K562 (cell line): ENCODE results near the gene DUSP5. TPM values are rescaled to one million over a fixed set of nuclear protein-coding genes. Genes with fewer than 3 reads are reported as not detected.

ENCODE experiments used
- ATAC-seq: fragments of 200-7000 bp; cut with Tn5 transposase; 3 replicates; pipeline ENCODE4 v1.9.1; 2020; ENCODE audit warnings: moderate library complexity
- BruUV-seq: library from RNA; stranded (reverse); fragments of 400-500 nt; replicated peaks from 2 replicates; lab custom pipeline; 2021; lab: Mats Ljungman, UMichigan
- CTCF ChIA-PET: fragments of 300-600 bp; formaldehyde crosslinking; extraction: SDS; loops from one replicate; lab custom pipeline; 2021; ENCODE audit warnings: low intra/inter-chr PET ratio; lab: Yijun Ruan, JAX
- POLR2A ChIA-PET: fragments of 300-600, 350-650 bp; sonication (Branson Sonifier 250); formaldehyde crosslinking; extraction: SDS; loops from one replicate; lab custom pipeline; 2021; ENCODE audit warnings: antibody characterized with exemption, inconsistent platforms; lab: Yijun Ruan, JAX
- DNase-seq, 4 experiments: peaks; one replicate each; pipeline versions ENCODE4 v3.0.0 to v3.0.0-alpha.2; 2011 to 2018; ENCODE audit warnings: low spot score in 3 of 4, mixed read lengths in 3 of 4; ENCODE audit errors: extremely low read depth in 1 of 4
- FAIRE-seq: peaks from 2 replicates; lab custom pipeline; 2011; peaks lifted over from hg19 to GRCh38; lab: Jason Lieb, UNC
- H2AFZ ChIP-seq: 2 replicates; pipeline ENCODE4 v1.6.0; 2011; ENCODE audit warnings: low read depth, low read length, control low read depth, inconsistent platforms
- H3K27ac ChIP-seq: fragments of 200-600 bp; 3 replicates; pipeline ENCODE4 v1.8.0; 2011; ENCODE audit warnings: low read depth, mild to moderate bottlenecking, control low read depth, inconsistent platforms, low read length, moderate library complexity, mixed read lengths; ENCODE audit errors: extremely low read depth
- H3K27me3 ChIP-seq, 2 experiments: fragments of 300-600 bp in 1 of 2; 2 replicates in 1 of 2; 3 replicates in 1 of 2; pipeline versions ENCODE4 v1.6.0 to v1.8.0; 2011; ENCODE audit warnings: inconsistent platforms in 2 of 2, low read length in 2 of 2, mild to moderate bottlenecking in 1 of 2, mixed read lengths in 1 of 2, moderate library complexity in 1 of 2; ENCODE audit not compliant: control insufficient read depth in 2 of 2, insufficient read depth in 2 of 2
- H3K36me3 ChIP-seq: fragments of 300-600 bp; 3 replicates; pipeline ENCODE4 v1.8.0; 2011; ENCODE audit warnings: mild to moderate bottlenecking, low read length, inconsistent platforms; ENCODE audit not compliant: control insufficient read depth, insufficient read depth
- H3K4me1 ChIP-seq, 2 experiments: fragments of 200-600 bp in 1 of 2; replicated peaks in 1 of 2; 2 replicates in 1 of 2; 3 replicates in 1 of 2; pipeline versions ENCODE4 v1.5.1 to v1.8.0; 2011; ENCODE audit warnings: inconsistent platforms in 2 of 2, low read length in 2 of 2, mild to moderate bottlenecking in 1 of 2, mixed read lengths in 1 of 2, moderate library complexity in 1 of 2; ENCODE audit not compliant: control insufficient read depth in 2 of 2, insufficient read depth in 2 of 2
- H3K4me2 ChIP-seq: 2 replicates; pipeline ENCODE4 v1.6.1; 2011; ENCODE audit warnings: low read length, control low read depth, inconsistent platforms, mixed read lengths; ENCODE audit not compliant: insufficient read depth
- H3K4me3 ChIP-seq: fragments of 200-600 bp; sonication (generic), shearing (Covaris generic); 2 replicates; pipeline ENCODE4 v1.5.1; 2016; ENCODE audit warnings: control low read depth, inconsistent platforms
- H3K79me2 ChIP-seq: fragments of 200-600 bp; 3 replicates; pipeline ENCODE4 v1.8.0; 2011; ENCODE audit warnings: low read length, inconsistent platforms; ENCODE audit not compliant: control insufficient read depth, insufficient read depth
- H3K9ac ChIP-seq, 2 experiments: 2 replicates each; pipeline versions ENCODE4 v1.6.0 to v1.6.1; 2011; ENCODE audit warnings: low read depth in 2 of 2, low read length in 2 of 2, control low read depth in 1 of 2, inconsistent platforms in 1 of 2, mild to moderate bottlenecking in 1 of 2, mixed read lengths in 1 of 2; ENCODE audit not compliant: insufficient read depth in 1 of 2
- H3K9me1 ChIP-seq: one replicate; pipeline ENCODE4 v1.6.0; 2011; ENCODE audit warnings: inconsistent platforms, mild to moderate bottlenecking, low read length, moderate library complexity; ENCODE audit not compliant: control insufficient read depth, insufficient read depth
- H3K9me3 ChIP-seq: replicated peaks from 2 replicates; pipeline ENCODE4 v1.5.1; 2011; ENCODE audit warnings: low read depth, low read length, inconsistent platforms; ENCODE audit not compliant: control insufficient read depth, insufficient read depth
- H4K20me1 ChIP-seq: replicated peaks from 2 replicates; pipeline ENCODE4 v1.6.1; 2011; ENCODE audit warnings: low read length, inconsistent platforms, mixed read lengths; ENCODE audit not compliant: control insufficient read depth, insufficient read depth
- CBX3 ChIP-seq, 2 experiments: IDR thresholded peaks; 1 replicate in 1 of 2; 2 replicates in 1 of 2; pipeline ENCODE4 v1.6.1; 2012; ENCODE audit warnings: inconsistent platforms in 2 of 2, low read length in 2 of 2, borderline replicate concordance in 1 of 2, control low read depth in 1 of 2
- ETS1 ChIP-seq: conservative IDR thresholded peaks from 2 replicates; pipeline ENCODE4 v1.6.1; 2011; ENCODE audit warnings: low read depth, mild to moderate bottlenecking, low read length; ENCODE audit not compliant: control insufficient read depth
- FOSL1 ChIP-seq: fragments of 200-800 bp; sonication (Bioruptor generic); conservative IDR thresholded peaks from 2 replicates; pipeline ENCODE4 v1.6.1; 2016; ENCODE audit warnings: missing genetic modification characterization, missing compliant biosample characterization
- FOXK2 ChIP-seq, 2 experiments: fragments of 450-650 bp; IDR thresholded peaks in 1 of 2; conservative IDR thresholded peaks in 1 of 2; 2 replicates each; pipeline ENCODE4 v1.6.1; 2016; ENCODE audit warnings: low read depth in 2 of 2, mild to moderate bottlenecking in 1 of 2
- GATA2 ChIP-seq: sonication (generic); formaldehyde crosslinking; IDR thresholded peaks from 2 replicates; pipeline ENCODE4 v1.4.0; 2020; ENCODE audit warnings: mild to moderate bottlenecking, missing genetic modification reagents
- HIVEP1 ChIP-seq: fragments of 250-450 bp; sonication (Bioruptor Pico); IDR thresholded peaks from 2 replicates; pipeline ENCODE4 v1.4.0; 2020; ENCODE audit warnings: mild to moderate bottlenecking
- HNRNPH1 ChIP-seq: fragments of 200-400 bp; formaldehyde crosslinking; optimal IDR thresholded peaks from 2 replicates; pipeline ENCODE3; 2017; ENCODE audit warnings: low read depth, mild to moderate bottlenecking, low read length, moderate library complexity
- JUND ChIP-seq, 2 experiments: IDR thresholded peaks; 2 replicates in 1 of 2; 3 replicates in 1 of 2; pipeline ENCODE4 v1.6.1; 2011; ENCODE audit warnings: borderline replicate concordance in 2 of 2, low read depth in 2 of 2, low read length in 2 of 2, improper control_type of control experiment in 1 of 2, missing biosample characterization in 1 of 2, missing genetic modification characterization in 1 of 2, missing genetic modification reagents in 1 of 2
- KDM4B ChIP-seq, 2 experiments: fragments of 450-650 bp in 1 of 2; sonication (generic) in 1 of 2; IDR thresholded peaks; 2 replicates each; pipeline ENCODE4 v1.6.1; 2016 to 2017; ENCODE audit warnings: borderline replicate concordance in 2 of 2, antibody characterized with exemption in 1 of 2, low read depth in 1 of 2, mild to moderate bottlenecking in 1 of 2
- NFIC ChIP-seq: fragments of 450-650 bp; IDR thresholded peaks from 2 replicates; pipeline ENCODE4 v1.6.1; 2017; ENCODE audit warnings: mild to moderate bottlenecking, inconsistent platforms
- PCBP2 ChIP-seq: fragments of 200-400 bp; formaldehyde crosslinking; IDR thresholded peaks from 2 replicates; pipeline ENCODE4 v1.6.1; 2018; ENCODE audit warnings: low read length, low read depth, mild to moderate bottlenecking, moderate library complexity; ENCODE audit not compliant: poor library complexity, severe bottlenecking
- RNF2 ChIP-seq: sonication (generic); IDR thresholded peaks from 2 replicates; pipeline ENCODE4 v1.6.1; 2016
- SMAD2 ChIP-seq: fragments of 150-350 bp; IDR thresholded peaks from 2 replicates; pipeline ENCODE4 v1.6.1; 2014; ENCODE audit warnings: low read depth, mild to moderate bottlenecking, low read length
- ZC3H11A ChIP-seq: IDR thresholded peaks from 2 replicates; pipeline ENCODE4 v1.6.1; 2012; ENCODE audit warnings: low read depth, low read length, improper control_type of control experiment
- ZNF280B ChIP-seq: fragments of 250-450 bp; sonication (Bioruptor Pico); IDR thresholded peaks from 2 replicates; pipeline ENCODE4 v1.5.1; 2021; ENCODE audit warnings: mild to moderate bottlenecking
- ZNF696 ChIP-seq: fragments of 250-450 bp; sonication (Bioruptor Pico); conservative IDR thresholded peaks from 2 replicates; pipeline ENCODE4 v1.4.0; 2020; ENCODE audit warnings: mild to moderate bottlenecking, moderate library complexity
- WGBS: fragments of 100-300 bp; shearing (Covaris generic); methylation state at CpG from one replicate; pipeline ENCODE4 v1.1.6; 2016; ENCODE audit warnings: low coverage, mixed read lengths; ENCODE audit not compliant: insufficient coverage; ENCODE audit errors: missing lambda C conversion rate; 5-methylcytosine and 5-hydroxymethylcytosine counted together
- in situ Hi-C: fragments of 300-500 bp; cut with MboI; formaldehyde crosslinking; loops from 4 replicates; pipeline ENCODE4 v1.15.0; 2018; ENCODE audit warnings: inconsistent platforms, mixed read lengths
- intact Hi-C: fragments of 100-400 bp; cut with micrococcal nuclease; formaldehyde crosslinking; loops from 2 replicates; pipeline ENCODE4 v1.14.2; 2022
- polyA plus RNA-seq, 8 experiments: library from polyadenylated mRNA; depleted of rRNA in 4 of 8; stranded (reverse) in 5 of 8; unstranded in 3 of 8; fragments of >200 nt; fragmentation: Nextera tagmentation in 2 of 8; fragmentation: Illumina TruSeq in 1 of 8; extraction: Ambion mirVana in 2 of 8; extraction: Trizol in 1 of 8; gene quantifications; 2 replicates each; pipeline versions ENCODE4 v1.2.1 to v1.2.3, GENCODE V29; 2011 to 2014; ENCODE audit warnings: inconsistent platforms in 1 of 8, missing spikeins in 1 of 8
- total RNA-seq, 7 experiments: library from RNA; depleted of rRNA in 6 of 7; stranded (reverse); fragments of >200 nt in 6 of 7; fragmentation: Illumina TruSeq in 2 of 7; extraction: Trizol in 2 of 7; gene quantifications; 2 replicates each; pipeline versions ENCODE4 v1.2.1 to v1.2.3, GENCODE V29; 2011 to 2021; ENCODE audit warnings: low replicate concordance in 1 of 7
- TF ChIP-seq, protein P1 (sequence below), 3 experiments: fragments of 200-800 bp in 1 of 3; sonication (Bioruptor generic) in 1 of 3; sonication (generic) in 1 of 3; formaldehyde crosslinking in 1 of 3; IDR thresholded peaks; 2 replicates each; pipeline versions ENCODE4 v1.6.1 to v1.8.0; 2016 to 2022; ENCODE audit warnings: mild to moderate bottlenecking in 2 of 3, missing compliant biosample characterization in 2 of 3, missing genetic modification characterization in 2 of 3, missing genetic modification reagents in 1 of 3
- TF ChIP-seq, protein P2 (sequence below): sonication (generic); formaldehyde crosslinking; IDR thresholded peaks from 2 replicates; pipeline ENCODE4 v1.8.0; 2022; ENCODE audit warnings: mild to moderate bottlenecking, missing genetic modification reagents

DUSP5 gene
- total and polyA plus RNA-seq, 9 of the 15 experiments (the other 6 are each of a cell fraction or from before 2014, with no cell fraction given) = 0.49 to 3.4 (median 2.0) TPM

GRCh38 chr10:110558041-110558440 is 60.3 kb downstream of the DUSP5 start:
- ChIA-PET CTCF (interaction anchor here (0.6 kb wide), 1 partner anchor 10 kb away, joined by 4 read pairs; no protein-coding TSS in a partner anchor), POLR2A (interaction anchor here (0.6 to 1.2 kb wide), 2 partner anchors 9 to 111 kb away, joined by 3 read pairs; no protein-coding TSS in a partner anchor)
- H3K27ac ChIP-seq = no peak overlapping the region
- no peak for TF ChIP-seq ZNF696 (CRISPR knock-in tag)
- no peak for TF ChIP-seq ZC3H11A
- TF ChIP-seq, protein P1, sequence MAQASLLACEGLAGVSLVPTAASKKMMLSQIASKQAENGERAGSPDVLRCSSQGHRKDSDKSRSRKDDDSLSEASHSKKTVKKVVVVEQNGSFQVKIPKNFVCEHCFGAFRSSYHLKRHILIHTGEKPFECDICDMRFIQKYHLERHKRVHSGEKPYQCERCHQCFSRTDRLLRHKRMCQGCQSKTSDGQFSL (CRISPR knock-in tag; IDR thresholded peaks at IDR 0.05) = no peak
- TF ChIP-seq, protein P1 (tag; IDR thresholded peaks at IDR 0.05) = no peak
- TF ChIP-seq JUND (IDR thresholded peaks at IDR 0.05; ENCODE audit: borderline replicate concordance, low read depth, low read length) = no peak
- TF ChIP-seq JUND (tag; IDR thresholded peaks at IDR 0.05; ENCODE audit: borderline replicate concordance, low read depth, low read length) = no peak
- no peak for TF ChIP-seq CBX3 (IDR thresholded peaks at IDR 0.05; ENCODE audit: borderline replicate concordance in 1 of 2, low read length in 2 of 2)
- no peak for TF ChIP-seq FOXK2 (conservative IDR thresholded peaks at IDR 0.05 in 1 of 2, IDR thresholded peaks at IDR 0.05 in 1 of 2; ENCODE audit: low read depth in 2 of 2)
- no peak for TF ChIP-seq GATA2 (CRISPR knock-in tag)
- no peak for TF ChIP-seq KDM4B (IDR thresholded peaks at IDR 0.05; ENCODE audit: borderline replicate concordance in 2 of 2, low read depth in 1 of 2)
- no peak for TF ChIP-seq HNRNPH1
- TF ChIP-seq FOSL1 = no peak
- TF ChIP-seq HIVEP1 (CRISPR knock-in tag) = no peak
- no peak for TF ChIP-seq NFIC
- TF ChIP-seq, protein P2, sequence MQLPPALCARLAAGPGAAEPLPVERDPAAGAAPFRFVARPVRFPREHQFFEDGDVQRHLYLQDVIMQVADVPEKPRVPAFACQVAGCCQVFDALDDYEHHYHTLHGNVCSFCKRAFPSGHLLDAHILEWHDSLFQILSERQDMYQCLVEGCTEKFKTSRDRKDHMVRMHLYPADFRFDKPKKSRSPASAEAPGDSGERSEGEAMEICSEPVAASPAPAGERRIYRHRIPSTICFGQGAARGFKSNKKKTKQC = no peak
- no peak for TF ChIP-seq PCBP2
- TF ChIP-seq ZNF280B (CRISPR knock-in tag) = no peak
- no peak for TF ChIP-seq SMAD2
- TF ChIP-seq ETS1 = no peak
- no peak for TF ChIP-seq RNF2
- no peak for DNase-seq
- no peaks in the 10 kb centered on the region for H3K9me1 ChIP-seq
- no peaks in the 10 kb centered on the region for H3K79me2 ChIP-seq
- peaks cover 0 to 11% of the 10 kb centered on the region in 2 experiments; a peak in 3 of 5 replicates for H3K4me1 ChIP-seq
- in situ Hi-C loops = no loop called here
- no peaks in the 10 kb centered on the region for H3K36me3 ChIP-seq
- BruUV-seq = no TSS peak
- no peak overlapping the region for H2AFZ ChIP-seq
- H4K20me1 ChIP-seq = no peaks in the 10 kb centered on the region
- intact Hi-C loops = no loop called here
- no peak for FAIRE-seq
- no peak overlapping the region for H3K4me2 ChIP-seq
- no peak overlapping the region for H3K4me3 ChIP-seq
- ATAC-seq = no peak
- H3K27me3 ChIP-seq = no peaks in the 10 kb centered on the region; a peak in 1 of 5 replicates
- H3K9me3 ChIP-seq = no peaks in the 10 kb centered on the region
- H3K9ac ChIP-seq = no peak overlapping the region
- 59% methylated on average over 3 of the region's 3 CpGs for WGBS
